Measurements from ENCODE around the gene SIPA1L3.

Gene SIPA1L3

GRCh38 chr19:37876032-37876431 is 31.0 kb upstream of the SIPA1L3 start:
- Histone ChIP-seq H3K9me3 (ENCODE audit: control extremely low read depth in 1 of 5, control insufficient read depth in 4 of 5, insufficient read depth in 2 of 5, low read depth in 1 of 5, low read length in 4 of 5) (peaks cover 0 to 7% (median 0%) of the 10 kb centered on the region in 5 experiments), H3K4me1 (ENCODE audit: control extremely low read depth in 1 of 4, control insufficient read depth in 4 of 4, insufficient read depth in 4 of 4, low read length in 3 of 4) (peaks cover 0 to 3% (median 0%) of the 10 kb centered on the region in 4 experiments), H3K36me3 (ENCODE audit: control insufficient read depth in 4 of 4, insufficient read depth in 4 of 4, low read length in 3 of 4) (no peaks in the 10 kb centered on the region), H3K27me3 (replicated peaks in 2 of 5; ENCODE audit: control insufficient read depth in 4 of 5, insufficient read depth in 5 of 5, low read length in 4 of 5) (no peaks in the 10 kb centered on the region), H3K27ac (ENCODE audit: insufficient read depth in 1 of 2, low read depth in 1 of 2, low read length in 2 of 2, poor library complexity in 1 of 2, severe bottlenecking in 2 of 2) (no peak overlapping the region), H3K4me3 (ENCODE audit: control insufficient read depth in 1 of 7, extremely low read depth in 1 of 7, insufficient read depth in 4 of 7, low read depth in 2 of 7, low read length in 6 of 7) (no peak overlapping the region)
- WGBS (ENCODE audit: insufficient coverage): 54% methylated on average over 2 of the region's 2 CpGs
- ChIA-PET POLR2A (no interaction called here), CTCF (no interaction called here)
- DNase-seq: no peak

DNA sequence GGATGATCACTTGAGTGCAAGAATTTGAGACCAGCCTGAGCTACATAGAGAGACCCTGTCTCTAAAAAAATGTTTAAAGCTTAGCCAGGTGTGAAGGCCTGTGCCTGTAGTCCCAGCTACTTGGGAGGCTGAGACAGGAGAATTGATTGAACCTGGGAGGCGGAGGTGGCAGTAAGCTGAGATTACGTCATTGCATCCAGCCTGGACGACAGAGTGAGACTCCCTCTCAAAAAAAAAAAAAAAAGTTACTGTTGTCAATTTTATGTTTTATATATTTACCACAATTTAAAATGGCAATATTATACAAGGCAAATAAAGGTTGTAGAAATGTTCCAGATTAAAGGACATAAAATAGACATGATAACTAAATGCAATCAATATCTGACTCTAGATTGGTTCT is 29.9 kb upstream of the SIPA1L3 start:
- no peak overlapping the region for H3K27ac ChIP-seq (ENCODE audit: insufficient read depth in 1 of 2, low read depth in 1 of 2, low read length in 2 of 2, poor library complexity in 1 of 2, severe bottlenecking in 2 of 2)
- peaks cover 0 to 8% (median 0%) of the 10 kb centered on the region in 5 experiments for H3K9me3 ChIP-seq (ENCODE audit: control extremely low read depth in 1 of 5, control insufficient read depth in 4 of 5, insufficient read depth in 2 of 5, low read depth in 1 of 5, low read length in 4 of 5)
- no CpG with 5 or more reads among the region's 3 CpGs for WGBS (ENCODE audit: insufficient coverage)
- CTCF ChIA-PET: no interaction called here
- POLR2A ChIA-PET: no interaction called here
- DNase-seq: no peak
- peaks cover 0 to 3% (median 0%) of the 10 kb centered on the region in 4 experiments for H3K4me1 ChIP-seq (ENCODE audit: control extremely low read depth in 1 of 4, control insufficient read depth in 4 of 4, insufficient read depth in 4 of 4, low read length in 3 of 4)
- no peak overlapping the region for H3K4me3 ChIP-seq (ENCODE audit: control insufficient read depth in 1 of 7, extremely low read depth in 1 of 7, insufficient read depth in 4 of 7, low read depth in 2 of 7, low read length in 6 of 7)
- H3K36me3 ChIP-seq (ENCODE audit: control insufficient read depth in 4 of 4, insufficient read depth in 4 of 4, low read length in 3 of 4): no peaks in the 10 kb centered on the region
- no peaks in the 10 kb centered on the region for H3K27me3 ChIP-seq (replicated peaks in 2 of 5; ENCODE audit: control insufficient read depth in 4 of 5, insufficient read depth in 5 of 5, low read length in 4 of 5)

DNA sequence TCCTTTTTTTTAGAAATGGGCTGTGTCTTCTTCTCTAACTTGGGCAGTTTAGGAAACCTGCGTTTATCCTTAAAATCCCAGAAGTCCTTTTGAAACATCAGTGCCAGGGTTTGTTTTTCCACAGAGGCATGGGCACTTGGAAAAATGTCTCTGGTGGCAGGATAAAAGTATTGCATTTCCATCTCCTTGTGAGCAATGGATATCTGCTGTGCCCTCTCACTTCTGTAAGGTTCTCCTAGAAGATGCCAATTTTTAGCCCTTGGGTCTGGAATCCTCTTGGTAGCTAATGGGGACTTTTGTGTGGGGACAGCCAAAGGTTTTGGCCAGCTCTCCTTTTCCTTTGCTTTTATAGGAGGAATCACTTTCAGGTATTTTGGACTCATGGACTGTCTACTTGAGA is 21.6 kb upstream of the SIPA1L3 start:
- CTCF ChIA-PET: no interaction called here

GRCh38 chr19:37886571-37886970 is 20.4 kb upstream of the SIPA1L3 start:
- H3K27ac ChIP-seq (ENCODE audit: insufficient read depth in 1 of 2, low read depth in 1 of 2, low read length in 2 of 2, poor library complexity in 1 of 2, severe bottlenecking in 2 of 2): no peak overlapping the region
- POLR2A ChIA-PET: no interaction called here
- DNase-seq: no peak
- 62% methylated on average over 1 of the region's 1 CpG for WGBS (ENCODE audit: insufficient coverage)
- H3K27me3 ChIP-seq (replicated peaks in 2 of 5; ENCODE audit: control insufficient read depth in 4 of 5, insufficient read depth in 5 of 5, low read length in 4 of 5): peaks cover 0 to 6% (median 3%) of the 10 kb centered on the region in 5 experiments
- CTCF ChIA-PET: no interaction called here
- no peak overlapping the region for H3K4me3 ChIP-seq (ENCODE audit: control insufficient read depth in 1 of 7, extremely low read depth in 1 of 7, insufficient read depth in 4 of 7, low read depth in 2 of 7, low read length in 6 of 7)
- no peaks in the 10 kb centered on the region for H3K36me3 ChIP-seq (ENCODE audit: control insufficient read depth in 4 of 4, insufficient read depth in 4 of 4, low read length in 3 of 4)
- peaks cover 1 to 24% (median 17%) of the 10 kb centered on the region in 5 experiments for H3K9me3 ChIP-seq (ENCODE audit: control extremely low read depth in 1 of 5, control insufficient read depth in 4 of 5, insufficient read depth in 2 of 5, low read depth in 1 of 5, low read length in 4 of 5)
- H3K4me1 ChIP-seq (ENCODE audit: control extremely low read depth in 1 of 4, control insufficient read depth in 4 of 4, insufficient read depth in 4 of 4, low read length in 3 of 4): no peaks in the 10 kb centered on the region

More for the DNA sequence above, 21.6 kb upstream of the SIPA1L3 start:
- H3K4me3 ChIP-seq (ENCODE audit: control insufficient read depth in 1 of 7, extremely low read depth in 1 of 7, insufficient read depth in 4 of 7, low read depth in 2 of 7, low read length in 6 of 7): no peak overlapping the region
- H3K27me3 ChIP-seq (replicated peaks in 2 of 5; ENCODE audit: control insufficient read depth in 4 of 5, insufficient read depth in 5 of 5, low read length in 4 of 5): peaks cover 0 to 6% (median 3%) of the 10 kb centered on the region in 5 experiments
- DNase-seq: no peak
- POLR2A ChIA-PET: interaction anchor here (0.5 kb wide), 1 partner anchor 541 kb away, joined by 3 read pairs; the partner anchor contains the start of gene RASGRP4
- H3K9me3 ChIP-seq (ENCODE audit: control extremely low read depth in 1 of 5, control insufficient read depth in 4 of 5, insufficient read depth in 2 of 5, low read depth in 1 of 5, low read length in 4 of 5): peaks cover 1 to 26% (median 17%) of the 10 kb centered on the region in 5 experiments
- H3K27ac ChIP-seq (ENCODE audit: insufficient read depth in 1 of 2, low read depth in 1 of 2, low read length in 2 of 2, poor library complexity in 1 of 2, severe bottlenecking in 2 of 2): no peak overlapping the region
- WGBS (ENCODE audit: insufficient coverage): 100% methylated on average over 1 of the region's 1 CpG
- no peaks in the 10 kb centered on the region for H3K4me1 ChIP-seq (ENCODE audit: control extremely low read depth in 1 of 4, control insufficient read depth in 4 of 4, insufficient read depth in 4 of 4, low read length in 3 of 4)
- H3K36me3 ChIP-seq (ENCODE audit: control insufficient read depth in 4 of 4, insufficient read depth in 4 of 4, low read length in 3 of 4): no peaks in the 10 kb centered on the region

GRCh38 chr19:37893845-37894575 is 13.0 kb upstream of the SIPA1L3 start:
- Histone ChIP-seq H3K36me3 (ENCODE audit: control insufficient read depth in 4 of 4, insufficient read depth in 4 of 4, low read length in 3 of 4) (no peaks in the 10 kb centered on the region), H3K9me3 (ENCODE audit: control extremely low read depth in 1 of 5, control insufficient read depth in 4 of 5, insufficient read depth in 2 of 5, low read depth in 1 of 5, low read length in 4 of 5) (peaks cover 0 to 2% (median 0%) of the 10 kb centered on the region in 5 experiments), H3K27ac (ENCODE audit: insufficient read depth in 1 of 2, low read depth in 1 of 2, low read length in 2 of 2, poor library complexity in 1 of 2, severe bottlenecking in 2 of 2) (no peak overlapping the region), H3K27me3 (replicated peaks in 2 of 5; ENCODE audit: control insufficient read depth in 4 of 5, insufficient read depth in 5 of 5, low read length in 4 of 5) (no peaks in the 10 kb centered on the region), H3K4me3 (ENCODE audit: control insufficient read depth in 1 of 7, extremely low read depth in 1 of 7, insufficient read depth in 4 of 7, low read depth in 2 of 7, low read length in 6 of 7) (no peak overlapping the region), H3K4me1 (ENCODE audit: control extremely low read depth in 1 of 4, control insufficient read depth in 4 of 4, insufficient read depth in 4 of 4, low read length in 3 of 4) (peaks cover 0 to 2% (median 0%) of the 10 kb centered on the region in 4 experiments)
- CTCF ChIA-PET: interaction anchor here (0.6 to 1.7 kb wide), 2 partner anchors 8 to 115 kb away, joined by 3 to 4 read pairs; no protein-coding TSS in a partner anchor
- POLR2A ChIA-PET: no interaction called here
- WGBS (ENCODE audit: insufficient coverage): 97% methylated on average over 9 of the region's 11 CpGs
- no peak for DNase-seq

DNA sequence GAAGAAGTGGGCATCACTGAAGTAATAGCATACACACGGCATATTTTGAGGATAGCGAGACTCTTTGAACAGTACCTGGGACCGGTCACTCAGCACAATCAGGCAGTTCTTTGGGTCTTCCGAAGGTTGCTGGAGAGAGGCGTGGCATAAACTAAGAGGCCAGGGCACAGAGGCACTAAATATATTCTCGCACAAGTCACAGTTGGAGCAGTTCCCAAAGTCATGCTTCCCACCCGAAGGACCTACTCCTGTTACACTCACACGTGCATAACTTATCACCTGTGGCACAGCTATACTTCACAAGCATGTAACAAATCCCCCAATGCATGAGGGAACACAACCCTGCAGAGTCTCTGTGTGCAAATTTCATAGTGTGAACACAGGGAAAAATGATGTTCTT is 10.8 kb upstream of the SIPA1L3 start:
- DNase-seq: no peak
- H3K36me3 ChIP-seq (ENCODE audit: control insufficient read depth in 4 of 4, insufficient read depth in 4 of 4, low read length in 3 of 4): no peaks in the 10 kb centered on the region
- no peak overlapping the region for H3K27ac ChIP-seq (ENCODE audit: insufficient read depth in 1 of 2, low read depth in 1 of 2, low read length in 2 of 2, poor library complexity in 1 of 2, severe bottlenecking in 2 of 2)
- WGBS (ENCODE audit: insufficient coverage): 98% methylated on average over 8 of the region's 8 CpGs
- no peaks in the 10 kb centered on the region for H3K9me3 ChIP-seq (ENCODE audit: control extremely low read depth in 1 of 5, control insufficient read depth in 4 of 5, insufficient read depth in 2 of 5, low read depth in 1 of 5, low read length in 4 of 5)
- H3K27me3 ChIP-seq (replicated peaks in 2 of 5; ENCODE audit: control insufficient read depth in 4 of 5, insufficient read depth in 5 of 5, low read length in 4 of 5): no peaks in the 10 kb centered on the region
- ChIA-PET POLR2A (no interaction called here), CTCF (interaction anchor here (1.6 kb wide), 1 partner anchor 36 kb away, joined by 3 read pairs; no protein-coding TSS in a partner anchor)
- peaks cover 0 to 2% (median 0%) of the 10 kb centered on the region in 4 experiments for H3K4me1 ChIP-seq (ENCODE audit: control extremely low read depth in 1 of 4, control insufficient read depth in 4 of 4, insufficient read depth in 4 of 4, low read length in 3 of 4)
- no peak overlapping the region for H3K4me3 ChIP-seq (ENCODE audit: control insufficient read depth in 1 of 7, extremely low read depth in 1 of 7, insufficient read depth in 4 of 7, low read depth in 2 of 7, low read length in 6 of 7)

DNA sequence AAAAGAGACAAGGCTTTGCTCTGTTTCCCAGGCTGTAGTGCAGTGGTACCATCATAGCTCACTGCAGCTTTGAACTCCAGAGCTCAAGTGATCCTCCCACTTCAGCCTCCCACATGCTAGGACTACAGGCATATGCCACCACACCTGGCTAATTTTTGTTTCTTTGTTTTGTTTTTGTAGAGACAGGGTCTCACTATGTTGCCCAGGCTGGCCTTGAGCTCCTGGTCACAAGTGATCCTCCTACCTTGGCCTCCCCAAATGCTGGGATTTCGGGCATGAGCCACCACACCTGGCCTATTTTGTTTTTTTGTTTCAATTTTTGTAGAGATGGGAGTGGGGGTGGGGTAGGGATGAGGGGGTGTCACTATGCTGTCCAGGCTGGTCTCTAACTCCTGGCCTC is 7.6 kb upstream of the SIPA1L3 start:
- CTCF ChIA-PET: interaction anchor here (0.6 to 6.1 kb wide), 5 partner anchors 19 to 244 kb away, joined by 3 to 41 read pairs (median 4); no protein-coding TSS in a partner anchor
- Histone ChIP-seq H3K27me3 (replicated peaks in 2 of 5; ENCODE audit: control insufficient read depth in 4 of 5, insufficient read depth in 5 of 5, low read length in 4 of 5) (no peaks in the 10 kb centered on the region), H3K4me1 (ENCODE audit: control extremely low read depth in 1 of 4, control insufficient read depth in 4 of 4, insufficient read depth in 4 of 4, low read length in 3 of 4) (peaks cover 0 to 2% (median 0%) of the 10 kb centered on the region in 4 experiments), H3K4me3 (ENCODE audit: control insufficient read depth in 1 of 7, extremely low read depth in 1 of 7, insufficient read depth in 4 of 7, low read depth in 2 of 7, low read length in 6 of 7) (no peak overlapping the region), H3K27ac (ENCODE audit: insufficient read depth in 1 of 2, low read depth in 1 of 2, low read length in 2 of 2, poor library complexity in 1 of 2, severe bottlenecking in 2 of 2) (no peak overlapping the region), H3K9me3 (ENCODE audit: control extremely low read depth in 1 of 5, control insufficient read depth in 4 of 5, insufficient read depth in 2 of 5, low read depth in 1 of 5, low read length in 4 of 5) (no peaks in the 10 kb centered on the region), H3K36me3 (ENCODE audit: control insufficient read depth in 4 of 4, insufficient read depth in 4 of 4, low read length in 3 of 4) (no peaks in the 10 kb centered on the region)
- no peak for DNase-seq
- POLR2A ChIA-PET: no interaction called here
- no CpG with 5 or more reads among the region's 1 CpG for WGBS (ENCODE audit: insufficient coverage)

All from common myeloid progenitor, CD34-positive (primary cell).